GM21528 (cell line): ENCODE data around the gene MND1.

ENCODE experiments used
- ATAC-seq: cut with Tn5 transposase; IDR thresholded peaks from one replicate; pipeline ENCODE4 v1.9.1; 2021; ENCODE audit warnings: mild to moderate bottlenecking, moderate library complexity; ENCODE audit not compliant: unreplicated experiment, low FRiP score

The MND1 gene

DNA sequence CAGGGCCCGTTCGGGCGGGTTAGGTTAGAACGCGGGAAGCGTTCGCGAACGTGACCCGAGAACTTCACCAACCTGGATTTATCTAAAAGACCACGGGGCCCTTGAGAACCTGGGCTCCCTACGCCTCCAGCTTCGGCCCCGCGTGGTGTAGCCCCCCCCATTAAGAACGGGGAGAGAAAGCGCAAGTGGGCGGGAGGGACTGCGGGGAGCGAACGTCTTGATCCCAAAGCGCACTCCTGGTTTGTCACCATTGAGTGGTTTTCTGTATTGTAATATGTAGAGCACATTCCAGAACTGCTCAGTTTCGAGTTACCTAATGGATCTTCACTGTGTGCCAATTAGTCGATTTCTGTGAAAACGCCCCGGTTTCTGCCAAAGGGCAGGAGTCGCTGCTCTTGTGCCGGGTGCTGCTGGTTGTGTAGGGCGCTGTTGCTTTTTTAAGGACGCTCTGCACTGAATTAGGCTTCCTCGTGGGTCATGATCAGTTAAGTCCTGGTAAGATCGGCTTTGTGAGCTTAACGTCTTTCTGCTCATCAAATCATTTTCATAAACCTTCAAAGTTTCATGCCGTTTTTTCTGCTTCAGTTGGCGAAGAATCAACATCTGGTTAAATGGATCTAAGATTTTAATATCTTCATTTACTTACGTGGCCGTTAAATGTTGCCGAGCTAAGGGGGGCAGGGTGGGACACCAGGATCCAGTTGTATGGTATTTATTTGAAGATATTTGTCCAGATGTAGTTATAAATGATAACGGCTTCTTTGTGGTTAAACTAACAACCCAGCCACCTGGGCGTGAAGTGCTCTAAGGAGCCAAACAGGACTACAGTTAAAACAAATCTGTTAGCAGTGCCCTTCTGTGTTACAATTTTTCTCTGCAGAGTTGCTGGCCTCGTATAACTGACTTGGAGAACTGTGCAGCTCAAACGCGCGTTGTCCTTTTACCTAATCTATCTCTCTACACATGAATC, 809 bp downstream of the MND1 start:
- peak; percentile 50 for ATAC-seq

DNA sequence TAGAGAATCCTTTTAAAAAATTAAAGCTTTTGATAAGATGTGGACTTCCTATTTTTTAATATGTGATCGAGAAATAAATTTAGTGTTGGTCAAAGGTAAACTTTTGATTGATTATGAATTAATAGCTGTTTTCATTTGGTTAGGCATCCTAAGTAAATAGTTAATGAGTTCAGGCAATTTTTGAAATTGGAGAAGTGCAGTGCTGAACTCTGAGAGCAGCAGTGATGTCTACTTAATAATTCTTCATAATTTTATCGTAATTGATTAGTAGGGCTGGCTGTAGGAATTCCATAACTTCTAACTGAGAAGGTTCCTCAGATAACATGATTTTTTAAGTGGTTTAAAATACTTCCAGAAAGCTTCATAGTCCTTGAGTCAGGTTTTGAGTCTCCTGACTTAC, 1.5 kb downstream of the MND1 start:
- no peak for ATAC-seq

DNA sequence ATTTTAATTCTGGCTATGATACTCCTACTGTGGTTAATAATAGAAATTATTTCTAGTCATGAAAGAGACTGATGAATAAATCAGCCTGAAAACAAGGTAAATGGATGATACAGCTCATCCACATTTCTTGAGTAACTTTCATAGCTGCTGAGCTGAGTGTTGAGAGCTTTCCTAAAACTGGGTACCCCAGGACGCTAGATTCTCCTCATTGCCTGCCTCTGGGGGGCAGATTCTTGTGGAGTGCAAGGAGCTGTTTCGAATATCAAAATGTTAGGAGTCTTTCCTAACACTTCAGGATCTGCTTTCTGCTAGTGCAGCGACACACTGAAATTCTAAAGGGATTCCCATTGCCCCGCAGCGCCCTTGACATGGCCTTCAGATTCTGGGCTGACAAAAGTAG, 2.1 kb downstream of the MND1 start:
- no peak for ATAC-seq

DNA sequence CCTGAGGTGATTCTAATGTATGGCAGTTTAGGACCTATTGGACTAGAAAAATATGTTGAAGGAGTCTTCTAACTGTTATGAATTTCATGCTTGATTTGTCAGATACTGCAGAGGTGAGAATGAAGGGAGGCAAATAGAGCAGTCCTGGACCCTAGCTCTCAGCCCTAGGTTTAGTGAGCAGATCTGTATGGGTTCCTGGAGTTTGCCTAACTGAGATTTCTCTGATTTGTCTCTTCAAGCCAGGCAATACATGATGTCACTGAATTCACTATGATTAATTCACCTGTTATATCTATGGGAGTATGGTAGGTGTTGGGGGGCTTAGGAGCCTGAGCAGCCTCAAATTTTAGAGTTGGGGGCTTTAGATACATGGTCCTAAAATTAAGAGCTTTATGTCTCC, 2.6 kb downstream of the MND1 start:
- ATAC-seq: no peak

DNA sequence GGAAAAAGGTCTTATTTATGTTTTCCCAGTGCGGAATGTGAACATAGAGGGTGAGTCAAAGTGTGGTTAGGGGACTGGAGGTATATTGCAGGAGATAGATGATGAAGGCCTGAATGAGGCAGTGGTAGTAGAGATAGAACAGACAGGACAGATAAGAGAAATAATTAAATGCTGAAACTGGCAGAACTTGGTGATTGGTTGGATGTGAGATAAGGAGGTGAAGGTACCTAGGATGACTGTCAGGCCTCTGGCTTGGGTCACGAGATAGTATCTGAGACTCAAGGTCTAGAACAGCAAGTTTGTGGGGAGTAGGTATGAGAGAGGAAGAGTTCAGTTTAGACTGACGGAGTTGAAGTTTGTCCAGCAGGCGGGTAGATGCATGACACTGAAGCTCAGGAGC, 3.5 kb downstream of the MND1 start:
- no peak for ATAC-seq

DNA sequence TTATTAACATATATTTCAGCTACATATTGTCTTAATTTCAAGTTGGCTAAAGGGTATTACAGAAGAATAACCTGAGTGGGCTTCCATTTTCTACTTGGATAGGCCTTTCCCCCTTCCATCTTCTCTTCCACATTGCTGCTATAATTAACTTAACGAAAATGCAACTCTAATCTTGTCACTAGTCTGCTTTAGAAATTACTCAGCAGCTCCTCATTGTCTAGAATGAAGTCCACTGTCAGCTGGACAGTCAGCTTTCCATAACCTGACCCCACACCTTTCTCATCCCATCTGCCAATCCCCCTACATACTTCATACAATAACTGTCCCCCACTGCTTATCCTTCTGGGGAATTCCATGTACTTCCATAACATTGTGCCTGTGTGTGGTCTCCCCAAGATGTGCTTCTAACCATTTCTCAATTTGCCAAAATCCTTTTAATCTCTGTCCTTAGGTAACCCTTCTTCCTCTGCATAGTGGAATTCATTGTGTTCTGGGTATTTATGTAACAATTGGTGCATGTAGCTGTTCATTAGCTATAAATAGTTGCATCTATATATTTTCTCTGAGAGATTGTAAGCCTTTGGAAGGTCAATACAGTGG, 4.8 kb downstream of the MND1 start:
- ATAC-seq: no peak

DNA sequence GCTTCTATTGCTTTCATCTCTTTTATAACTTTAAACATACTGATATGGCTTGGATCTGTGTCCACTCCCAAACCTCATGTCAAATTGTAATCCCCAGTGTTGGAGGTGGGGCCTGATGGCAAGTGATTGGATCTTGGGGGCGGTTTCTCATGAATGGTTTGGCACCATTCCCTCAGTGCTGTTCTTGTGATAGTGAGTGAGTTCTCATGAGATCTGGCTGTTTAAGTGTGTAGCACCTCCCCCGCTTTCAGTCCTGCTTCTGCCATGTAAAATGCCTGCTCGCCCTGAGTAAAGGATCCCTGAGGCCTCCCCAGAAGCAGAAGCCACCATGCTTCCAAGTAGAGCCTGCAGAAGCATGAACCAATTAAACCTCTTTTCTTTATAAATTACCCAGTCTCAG, 17.7 kb downstream of the MND1 start:
- ATAC-seq: no peak

DNA sequence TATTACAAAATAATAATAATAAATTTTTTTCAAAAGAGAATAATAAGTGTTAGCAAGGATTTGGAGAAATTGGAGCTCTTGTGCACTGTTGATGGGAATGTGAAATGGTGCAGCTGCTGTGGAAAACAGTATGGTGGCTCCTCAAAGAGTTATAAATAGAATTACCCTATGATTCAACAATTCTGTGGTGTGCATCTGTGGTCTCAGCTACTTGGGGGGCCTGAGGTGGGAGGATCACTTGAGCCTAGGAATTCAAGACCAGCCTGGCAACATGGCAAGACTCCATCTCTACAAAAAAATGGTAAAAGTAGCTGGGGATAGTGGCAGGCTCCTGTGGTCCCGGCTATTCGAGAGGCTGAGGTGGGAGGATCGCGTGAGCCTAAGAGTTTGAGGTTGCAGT, 19.6 kb downstream of the MND1 start:
- no peak for ATAC-seq

DNA sequence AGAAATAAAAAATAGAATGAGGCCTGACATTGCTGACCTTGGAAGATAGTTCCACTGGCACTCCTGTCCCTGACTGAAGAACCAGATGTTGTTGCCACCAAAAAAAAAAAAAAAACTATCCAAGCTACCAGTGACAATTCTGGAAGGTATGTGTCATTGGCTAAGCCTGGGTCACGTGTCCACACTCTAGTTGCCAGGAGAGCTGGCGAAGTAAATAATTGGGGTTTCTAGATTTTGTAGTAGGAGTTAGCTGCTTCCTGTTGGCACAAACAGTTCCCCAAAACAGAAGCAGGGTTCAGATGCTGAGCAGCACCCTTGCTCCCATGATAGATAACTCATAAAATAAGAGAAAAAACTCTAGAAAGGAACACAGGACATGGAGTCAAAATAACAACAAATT, 20.5 kb downstream of the MND1 start:
- no peak for ATAC-seq

DNA sequence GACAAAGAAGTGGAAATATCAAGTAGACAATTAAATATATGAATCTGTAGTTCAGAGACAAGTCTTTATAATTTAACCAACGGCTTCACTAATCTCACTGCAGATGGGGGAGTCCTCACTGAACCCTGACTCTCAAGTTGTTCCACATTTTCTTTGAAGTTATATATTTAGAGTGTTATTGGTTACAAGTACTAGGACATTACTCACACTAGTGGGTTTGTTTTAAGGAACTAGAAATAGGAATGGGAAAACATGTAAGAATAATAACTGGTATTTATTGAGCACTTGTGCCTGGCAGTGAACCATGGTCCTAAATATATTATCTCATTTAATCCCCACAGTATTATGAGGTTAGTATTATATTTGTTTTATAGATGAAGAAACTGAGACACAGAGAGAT, 22.0 kb downstream of the MND1 start:
- no peak for ATAC-seq

DNA sequence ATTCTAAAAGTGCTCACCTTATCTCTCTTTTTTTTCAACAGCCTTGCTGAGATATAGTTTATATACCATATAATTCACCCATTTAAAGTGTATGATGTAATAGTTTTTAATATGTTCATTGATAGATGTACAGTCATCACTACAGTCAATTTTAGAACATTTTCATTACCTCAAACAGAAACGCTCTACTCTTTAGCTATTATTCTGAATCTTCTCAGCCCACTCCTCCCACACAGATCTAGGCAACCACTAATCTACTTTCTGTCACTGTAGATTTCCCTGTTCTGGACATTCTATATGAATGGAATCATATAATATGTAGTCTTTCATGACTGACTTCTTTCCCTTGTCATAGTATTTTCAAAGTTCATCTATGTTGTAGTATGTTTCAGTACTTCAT, 22.6 kb downstream of the MND1 start:
- ATAC-seq: no peak

DNA sequence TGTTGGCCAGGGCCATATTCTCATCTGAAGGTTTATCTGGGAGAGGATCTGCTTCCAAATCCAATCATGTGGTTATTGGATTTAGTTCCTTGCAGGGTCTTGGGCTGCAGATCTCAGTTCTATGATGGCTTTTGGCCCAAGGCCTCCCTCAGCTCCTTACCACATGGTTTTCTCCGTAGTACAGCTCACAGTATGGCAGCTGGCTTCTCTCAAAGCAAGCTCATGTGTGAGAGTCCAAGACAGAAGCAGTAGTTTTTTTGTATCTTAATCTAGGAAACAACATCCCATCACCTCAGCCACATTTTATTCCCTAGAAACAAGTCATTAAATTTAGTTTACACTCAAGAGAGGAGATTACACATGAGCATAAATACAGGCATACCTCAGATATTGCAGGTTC, 24.5 kb downstream of the MND1 start:
- no peak for ATAC-seq

DNA sequence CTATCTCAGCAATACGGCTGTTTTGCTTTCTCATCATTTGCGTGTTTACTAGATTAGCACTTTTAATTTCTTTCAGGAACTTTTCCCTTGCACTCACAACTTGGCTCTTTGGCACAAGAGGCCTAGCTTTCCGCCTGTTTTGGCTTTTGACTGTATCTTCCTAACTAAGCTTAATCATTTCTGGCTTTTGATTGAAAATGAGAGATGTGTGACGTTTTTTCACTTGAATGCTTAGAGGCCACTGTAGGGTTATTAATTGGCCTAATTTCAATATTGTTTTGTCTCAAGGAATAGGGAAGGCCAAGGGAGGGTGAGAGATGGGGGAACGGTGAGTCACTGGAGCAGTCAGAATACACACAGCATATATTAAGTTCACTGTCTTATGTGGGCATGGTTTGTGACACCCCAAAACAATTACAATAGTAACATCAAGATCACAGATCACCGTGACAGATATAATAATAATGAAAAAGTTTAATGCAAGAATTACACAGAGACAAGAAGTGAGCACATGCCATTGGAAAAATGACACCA, 27.3 kb downstream of the MND1 start:
- no peak for ATAC-seq

DNA sequence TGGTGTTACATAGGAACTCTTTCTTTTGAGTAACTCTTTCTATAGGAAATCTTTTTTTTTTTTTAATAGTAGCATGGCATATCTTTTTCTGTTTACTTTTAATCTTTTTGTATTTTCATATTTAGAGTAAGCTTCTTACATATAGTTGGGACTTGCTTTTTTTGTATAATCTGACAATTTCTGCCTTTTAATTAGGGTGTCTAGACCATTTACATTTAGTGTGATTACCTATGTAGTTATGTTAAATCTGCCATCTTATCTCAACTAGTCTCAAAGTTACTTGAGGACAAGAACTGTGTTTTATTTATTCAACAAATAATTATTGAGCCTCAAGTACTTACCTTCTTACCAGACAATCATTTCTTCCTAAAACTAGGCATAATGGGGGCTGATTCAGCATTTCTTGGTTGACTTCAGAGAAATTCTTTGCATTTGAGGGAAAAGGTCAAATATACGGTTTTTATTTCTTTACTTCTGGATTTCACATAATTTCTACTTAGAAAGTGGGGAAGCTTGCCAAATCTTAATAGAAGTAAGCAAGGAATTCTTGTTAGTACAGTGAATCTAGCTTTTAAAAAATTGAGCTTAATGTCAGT, 28.6 kb downstream of the MND1 start:
- no peak for ATAC-seq

DNA sequence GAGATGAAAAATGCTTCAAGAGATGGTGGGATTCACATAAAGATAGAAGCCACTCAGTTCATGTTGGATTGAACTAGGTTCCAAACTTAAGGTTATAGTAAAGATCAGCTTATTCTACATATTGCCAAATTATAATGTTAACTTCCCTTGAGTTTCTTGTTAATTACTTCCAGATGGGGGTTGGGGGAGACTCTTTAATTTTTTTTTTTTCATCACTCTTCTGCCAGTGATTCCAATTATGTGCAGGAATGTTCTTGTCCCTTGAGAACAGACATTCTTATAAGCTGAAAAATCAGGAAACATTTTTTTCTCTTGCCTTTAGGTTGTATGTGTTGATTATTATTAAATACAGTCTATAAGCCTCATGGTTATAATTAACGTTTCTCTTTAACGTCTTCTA, 30.0 kb downstream of the MND1 start:
- no peak for ATAC-seq

DNA sequence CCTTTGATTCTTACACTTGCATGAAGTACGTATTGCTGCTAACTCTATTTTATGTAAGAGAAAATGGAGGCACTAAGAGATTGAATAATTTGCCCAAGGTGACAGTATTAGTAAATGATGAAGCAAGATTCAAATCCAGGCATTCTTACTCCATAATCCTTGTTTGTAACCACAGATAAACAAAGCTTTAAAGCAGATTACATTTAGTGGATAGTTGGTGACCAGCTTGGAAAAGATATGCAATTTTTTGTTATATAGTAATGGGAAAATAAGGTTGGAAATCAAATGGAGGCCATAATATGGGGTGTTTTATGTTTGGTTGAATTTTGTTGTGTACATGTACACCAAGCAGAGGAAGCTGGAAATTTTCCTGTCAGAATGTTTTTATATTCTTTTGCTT, 30.8 kb downstream of the MND1 start:
- ATAC-seq: no peak

DNA sequence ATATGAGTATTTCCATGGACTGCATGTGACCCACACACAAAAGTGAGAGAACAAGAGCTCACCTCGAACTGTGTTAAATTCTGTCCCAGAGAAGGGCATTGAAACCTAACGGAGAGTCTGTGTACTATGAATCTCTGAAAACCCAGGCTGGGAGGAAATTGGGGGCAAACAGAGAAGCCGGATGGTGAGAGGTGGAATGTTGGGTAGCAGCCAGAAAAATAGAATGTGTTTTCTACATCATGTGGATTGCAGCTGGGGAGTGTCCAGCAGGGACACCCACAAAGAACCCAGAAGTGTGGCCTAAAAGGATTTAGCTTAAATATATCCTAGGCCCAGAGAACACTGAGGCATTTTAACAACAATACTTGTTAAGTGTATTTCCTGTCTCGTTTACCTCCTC, 38.6 kb downstream of the MND1 start:
- no peak for ATAC-seq

DNA sequence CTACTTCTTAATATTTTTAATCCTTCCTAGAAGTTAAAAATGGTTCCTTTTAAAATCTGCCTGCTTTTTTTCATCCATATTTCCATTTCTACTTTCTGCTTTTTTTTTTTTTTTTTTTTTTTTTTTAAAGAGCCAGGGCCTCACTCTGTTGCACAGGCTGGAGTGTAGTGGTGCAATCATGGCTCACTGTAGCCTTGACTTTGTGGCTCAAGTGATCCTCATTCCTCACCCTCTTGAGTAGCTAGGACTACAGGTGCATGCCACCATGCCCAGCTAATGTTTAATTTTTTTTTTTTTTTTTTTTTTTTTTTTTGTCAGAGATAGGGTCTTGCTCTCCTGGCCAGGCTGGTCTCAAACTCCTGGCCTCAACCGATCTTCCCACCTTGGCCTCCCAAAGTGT, 39.7 kb downstream of the MND1 start:
- ATAC-seq: no peak

DNA sequence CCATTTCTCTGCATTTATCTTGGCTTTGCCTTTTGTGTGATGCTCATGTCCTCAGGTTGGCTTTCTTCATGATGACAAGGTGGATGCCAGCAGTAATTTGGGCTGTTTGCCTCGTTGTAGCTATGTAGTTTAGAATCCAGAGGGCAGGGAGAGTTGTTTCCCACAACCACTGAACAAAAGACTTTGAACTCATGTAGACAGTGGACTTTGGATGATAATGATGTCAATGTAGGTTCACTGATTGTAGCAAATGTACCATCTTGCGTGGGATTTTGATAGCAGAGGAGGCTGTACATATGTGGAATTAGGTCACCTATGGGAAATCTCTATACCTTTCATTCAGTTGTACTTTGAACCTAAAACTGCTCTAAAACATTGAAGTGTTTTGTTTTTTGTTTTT, 41.3 kb downstream of the MND1 start:
- no peak for ATAC-seq

DNA sequence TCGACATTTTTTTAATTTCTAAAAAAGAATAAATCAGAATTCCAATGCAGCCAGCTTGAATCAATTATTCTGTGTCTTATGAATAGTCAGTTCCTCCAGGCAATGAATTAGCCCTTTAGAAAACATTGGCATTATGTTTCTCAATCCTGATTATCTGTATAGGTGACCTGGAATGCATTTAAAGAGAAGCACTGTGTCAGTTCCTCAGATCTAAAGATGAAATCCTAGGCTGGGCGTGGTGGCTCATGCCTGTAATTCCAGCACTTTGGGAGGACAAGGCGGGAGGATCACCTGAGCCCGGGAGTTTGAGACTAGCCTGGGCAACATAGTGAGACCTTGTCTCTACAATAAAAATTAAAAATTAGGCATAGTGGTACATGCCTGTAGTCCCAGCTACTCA, 43.5 kb downstream of the MND1 start:
- ATAC-seq: no peak

DNA sequence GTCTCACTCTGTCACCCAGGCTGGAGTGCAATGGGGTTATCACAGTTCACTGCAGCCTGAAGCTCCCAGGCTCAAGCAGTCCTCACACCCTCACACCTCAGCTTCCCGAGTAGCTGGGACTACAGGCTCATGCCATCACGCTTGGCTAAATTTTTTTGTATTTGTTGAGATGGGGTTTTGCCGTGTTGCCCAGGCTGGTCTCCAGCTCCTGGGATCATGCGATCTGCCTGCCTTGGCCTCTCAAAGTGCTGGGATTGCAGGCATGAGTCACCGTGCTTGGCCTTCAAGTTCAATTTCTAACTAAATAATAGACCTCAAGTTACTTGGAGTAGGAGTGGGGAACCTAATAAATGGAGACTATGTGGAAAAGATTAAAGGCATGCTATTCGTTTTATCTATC, 48.9 kb downstream of the MND1 start:
- ATAC-seq: no peak

DNA sequence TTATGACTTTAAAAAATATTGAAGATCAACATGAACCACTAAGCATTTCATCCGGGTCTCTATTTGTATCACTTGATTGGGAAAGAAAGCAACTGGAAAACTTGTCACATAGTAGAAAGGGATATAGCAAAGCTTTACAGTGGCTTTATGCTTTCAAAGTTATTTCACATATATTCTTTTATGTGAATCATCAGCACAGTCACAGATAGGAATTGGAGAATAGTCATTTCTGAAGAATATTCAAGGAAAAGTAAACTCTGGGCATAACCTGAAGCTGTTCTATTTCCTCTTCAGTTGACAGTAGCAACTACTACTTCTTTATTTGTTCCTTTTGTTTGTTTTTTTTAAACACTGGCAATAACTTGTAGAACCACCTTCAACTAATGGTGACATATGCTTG, 50.5 kb downstream of the MND1 start:
- ATAC-seq: no peak
